Thyroid gland (tissue), 4 donors: ENCODE data around the gene DCST1.

Experiments used
- CTCF ChIP-seq, 6 experiments: fragments of 200-600 bp in 3 of 6; fragments of 450-650 bp in 3 of 6; sonication (generic) in 3 of 6; IDR thresholded peaks; one replicate each; pipeline ENCODE4 v1.5.1; 2016 to 2019; ENCODE audit warnings: antibody characterized with exemption in 6 of 6, mild to moderate bottlenecking in 2 of 6, inconsistent platforms in 1 of 6, moderate library complexity in 1 of 6
- POLR2A ChIP-seq, 2 donors: fragments of 450-650 bp; IDR thresholded peaks; one replicate each; pipeline ENCODE4 v1.6.1; 2017; ENCODE audit warnings: antibody characterized with exemption in 2 of 2, mild to moderate bottlenecking in 2 of 2, moderate library complexity in 1 of 2

- TF ChIP-seq CTCF (IDR thresholded peaks at IDR 0.05), result no peak
- TF ChIP-seq POLR2A (IDR thresholded peaks at IDR 0.05), result no peak
Measured at GRCh38 chr1:155024315-155024714, 9.3 kb upstream of the DCST1 start.
